GM10248 (cell line): ENCODE data around the gene SLIT1.

Source experiments
- CTCF ChIA-PET: fragments of 300-600 bp; sonication (Branson Sonifier 250); formaldehyde crosslinking; extraction: SDS; loops from one replicate; lab custom pipeline; 2021; ENCODE audit warnings: antibody characterized with exemption; lab: Yijun Ruan, JAX
- POLR2A ChIA-PET: fragments of 350-650 bp; sonication (Branson Sonifier 250); formaldehyde crosslinking; extraction: SDS; loops from one replicate; lab custom pipeline; 2020; ENCODE audit warnings: antibody characterized with exemption; lab: Yijun Ruan, JAX
- DNase-seq: peaks from one replicate; pipeline ENCODE4 v3.0.0; 2012; ENCODE audit errors: extremely low spot score
- CTCF ChIP-seq: IDR thresholded peaks from 2 replicates; pipeline ENCODE4 v1.5.1; 2012; ENCODE audit warnings: mild to moderate bottlenecking, low read depth; ENCODE audit errors: extremely low read depth, missing control alignments, control extremely low read depth

SLIT1 gene

GRCh38 chr10:97102441-97102840, 83.3 kb downstream of the SLIT1 start:
- no peak for DNase-seq
- ChIA-PET CTCF (interaction anchor here (0.8 to 2.0 kb wide), 7 partner anchors 9 to 108 kb away, joined by 3 to 9 read pairs (median 3); no protein-coding TSS in a partner anchor), POLR2A (no interaction called here)
- no peak for TF ChIP-seq CTCF

GRCh38 chr10:97101166-97101940, 84.4 kb downstream of the SLIT1 start:
- CTCF ChIA-PET = no interaction called here
- POLR2A ChIA-PET = no interaction called here
- TF ChIP-seq CTCF = no peak
- DNase-seq = no peak

- TF ChIP-seq CTCF = no peak
- CTCF ChIA-PET = no interaction called here
- no peak for DNase-seq
- POLR2A ChIA-PET = no interaction called here
Measured at GRCh38 chr10:97100657-97101056, 85.1 kb downstream of the SLIT1 start.

- POLR2A ChIA-PET = no interaction called here
- CTCF ChIA-PET = interaction anchor here (1.2 to 1.4 kb wide), 2 partner anchors 18 to 27 kb away, joined by 3 to 7 read pairs; no protein-coding TSS in a partner anchor
- TF ChIP-seq CTCF = no peak
- DNase-seq = no peak
Measured at GRCh38 chr10:97099868-97100267, 85.9 kb downstream of the SLIT1 start.

- DNase-seq = no peak
- ChIA-PET CTCF (interaction anchor here (1.2 to 1.4 kb wide), 2 partner anchors 18 to 26 kb away, joined by 3 to 7 read pairs; no protein-coding TSS in a partner anchor), POLR2A (no interaction called here)
- no peak for TF ChIP-seq CTCF
Measured at GRCh38 chr10:97099089-97099488, 86.7 kb downstream of the SLIT1 start.

- CTCF ChIA-PET = interaction anchor here (0.9 to 1.5 kb wide), 2 partner anchors 25 to 72 kb away, joined by 4 read pairs; no protein-coding TSS in a partner anchor
- POLR2A ChIA-PET = no interaction called here
Measured at GRCh38 chr10:97097084-97097433, 88.7 kb downstream of the SLIT1 start.

More at GRCh38 chr10:97097084-97097433, 88.7 kb downstream of the SLIT1 start:
- TF ChIP-seq CTCF = no peak
- DNase-seq = no peak
